GM23338 (cell line): ENCODE measurements around the gene S100A13. TPM values are rescaled to one million over a fixed set of nuclear protein-coding genes. Genes with fewer than 3 reads are reported as not detected.
A peak's percentile ranks its signal among the peaks of the same experiment; 100 is the strongest.

Experiments
- ATAC-seq: fragments of 200-7000 bp; cut with Tn5 transposase; 3 replicates; pipeline ENCODE4 v1.9.1; 2020
- DNase-seq: peaks from one replicate; pipeline ENCODE4 v3.0.0-alpha.2; 2015; ENCODE audit warnings: low spot score
- H2AFZ ChIP-seq: fragments of 200-600 bp; sonication (generic); 2 replicates; pipeline ENCODE4 v1.8.0; 2016; ENCODE audit warnings: antibody characterized with exemption, mild to moderate bottlenecking, moderate library complexity
- H3F3A ChIP-seq: fragments of 200-600 bp; sonication (generic); replicated peaks from 2 replicates; pipeline ENCODE4 v1.8.0; 2017; ENCODE audit warnings: antibody characterized with exemption, mixed run types, low read depth
- H3K27ac ChIP-seq: fragments of 200-600 bp; sonication (generic); 2 replicates; pipeline ENCODE4 v1.6.1; 2016; ENCODE audit warnings: low read depth
- H3K27me3 ChIP-seq: fragments of 200-600 bp; sonication (generic); 2 replicates; pipeline ENCODE4 v1.8.0; 2016; ENCODE audit warnings: mild to moderate bottlenecking, mixed run types, moderate library complexity; ENCODE audit not compliant: insufficient read depth
- H3K36me3 ChIP-seq: fragments of 200-600 bp; sonication (generic); 2 replicates; pipeline ENCODE4 v1.8.0; 2016; ENCODE audit warnings: mild to moderate bottlenecking; ENCODE audit not compliant: insufficient read depth
- H3K4me1 ChIP-seq: fragments of 200-600 bp; sonication (generic); 2 replicates; pipeline ENCODE4 v1.8.0; 2016; ENCODE audit warnings: mild to moderate bottlenecking, moderate library complexity; ENCODE audit not compliant: insufficient read depth
- H3K4me2 ChIP-seq: fragments of 200-600 bp; sonication (generic); 2 replicates; pipeline ENCODE4 v1.7.1; 2017; ENCODE audit warnings: mixed run types
- H3K4me3 ChIP-seq: fragments of 200-600 bp; sonication (generic); 2 replicates; pipeline ENCODE4 v1.6.1; 2016; ENCODE audit warnings: mixed run types
- H3K79me2 ChIP-seq: fragments of 200-600 bp; sonication (generic); replicated peaks from 2 replicates; pipeline ENCODE4 v1.8.0; 2017; ENCODE audit warnings: mild to moderate bottlenecking; ENCODE audit not compliant: insufficient read depth
- H3K9me2 ChIP-seq: fragments of 200-600 bp; sonication (generic); 2 replicates; pipeline ENCODE4 v1.8.0; 2017; ENCODE audit not compliant: insufficient read depth
- H4K20me1 ChIP-seq: fragments of 200-600 bp; sonication (generic); replicated peaks from 2 replicates; pipeline ENCODE4 v1.8.0; 2017; ENCODE audit warnings: mild to moderate bottlenecking; ENCODE audit not compliant: insufficient read depth
- H3K27ac Mint-ChIP-seq: 2 replicates; pipeline ENCODE4 v1.8.0; 2020; ENCODE audit warnings: inconsistent platforms, mild to moderate bottlenecking, moderate library complexity, mixed read lengths
- H3K27me3 Mint-ChIP-seq: 3 replicates; pipeline ENCODE4 v1.8.0; 2022; ENCODE audit warnings: low read depth, mild to moderate bottlenecking, moderate library complexity, mixed read lengths, inconsistent platforms; ENCODE audit not compliant: insufficient read depth, poor library complexity
- H3K36me3 Mint-ChIP-seq: 3 replicates; pipeline ENCODE4 v1.8.0; 2021; ENCODE audit warnings: low read depth, mild to moderate bottlenecking, inconsistent platforms, moderate library complexity, mixed read lengths
- H3K4me1 Mint-ChIP-seq: 3 replicates; pipeline ENCODE4 v1.8.0; 2020; ENCODE audit warnings: mild to moderate bottlenecking, inconsistent platforms, mixed read lengths
- H3K4me3 Mint-ChIP-seq: 3 replicates; pipeline ENCODE4 v1.8.0; 2021; ENCODE audit warnings: moderate library complexity, mild to moderate bottlenecking, inconsistent platforms, mixed read lengths
- H3K9me3 Mint-ChIP-seq: 3 replicates; pipeline ENCODE4 v1.8.0; 2020; ENCODE audit warnings: moderate library complexity, mild to moderate bottlenecking, inconsistent platforms, mixed read lengths
- CREB1 ChIP-seq: fragments of 250-450 bp; sonication (Bioruptor Pico); IDR thresholded peaks from 2 replicates; pipeline ENCODE4 v1.5.0; 2020; ENCODE audit warnings: low read depth, mild to moderate bottlenecking, moderate library complexity
- CTCF ChIP-seq, 2 experiments: fragments of 200-600 bp in 1 of 2; sonication (generic) in 1 of 2; conservative IDR thresholded peaks; 2 replicates each; pipeline versions ENCODE4 v1.5.1 to v1.6.1; 2016 to 2017; ENCODE audit warnings: antibody characterized with exemption in 2 of 2, low read depth in 2 of 2, mild to moderate bottlenecking in 2 of 2, moderate library complexity in 1 of 2
- EZH2phosphoT487 ChIP-seq: fragments of 200-600 bp; sonication (generic); IDR thresholded peaks from one replicate; pipeline ENCODE4 v1.8.1; 2018; ENCODE audit warnings: antibody characterized with exemption; ENCODE audit not compliant: unreplicated experiment
- JUNB ChIP-seq: IDR thresholded peaks from one replicate; pipeline ENCODE4 v1.6.1; 2016; ENCODE audit warnings: antibody characterized with exemption; ENCODE audit not compliant: unreplicated experiment
- NANOG ChIP-seq: IDR thresholded peaks from 2 replicates; pipeline ENCODE4 v1.6.1; 2016; ENCODE audit warnings: antibody characterized with exemption, borderline replicate concordance
- POLR2AphosphoS5 ChIP-seq: IDR thresholded peaks from 2 replicates; pipeline ENCODE4 v1.6.1; 2016; ENCODE audit warnings: antibody characterized with exemption, low read depth
- REST ChIP-seq: IDR thresholded peaks from one replicate; pipeline ENCODE4 v1.6.1; 2018; ENCODE audit warnings: antibody characterized with exemption; ENCODE audit not compliant: unreplicated experiment
- STAT1 ChIP-seq: IDR thresholded peaks from one replicate; pipeline ENCODE4 v1.6.1; 2016; ENCODE audit warnings: antibody characterized with exemption; ENCODE audit not compliant: unreplicated experiment
- ZNF114 ChIP-seq: fragments of 250-450 bp; sonication (Bioruptor Pico); IDR thresholded peaks from 2 replicates; pipeline ENCODE4 v1.5.0; 2020; ENCODE audit warnings: mild to moderate bottlenecking, moderate library complexity
- ZNF331 ChIP-seq: fragments of 250-450 bp; sonication (Bioruptor Pico); IDR thresholded peaks from 2 replicates; pipeline ENCODE4 v1.5.0; 2020; ENCODE audit warnings: low read depth, mild to moderate bottlenecking, moderate library complexity
- ZNF462 ChIP-seq: fragments of 250-450 bp; sonication (Bioruptor Pico); IDR thresholded peaks from 2 replicates; pipeline ENCODE4 v1.5.0; 2020; ENCODE audit warnings: mild to moderate bottlenecking, moderate library complexity
- polyA plus RNA-seq: library from polyadenylated mRNA; unstranded; fragments of >200 nt; fragmentation: Nextera tagmentation; extraction: Ambion mirVana; gene quantifications from 2 replicates; pipeline ENCODE4 v1.2.1, GENCODE V29; 2016
- total RNA-seq: library from RNA; depleted of rRNA; stranded (reverse); fragments of >200 nt; shearing (Covaris generic); gene quantifications from 2 replicates; pipeline ENCODE4 v1.2.3, GENCODE V29; 2014

Gene S100A13
- total and polyA plus RNA-seq, 2 experiments from 2014 or later = 32.7 to 165 TPM

- no peak overlapping the region for H3K27ac Mint-ChIP-seq
- 0 out of 2 replicates have a peak, but pooled peaks cover 5% of the 10 kb centered on the region for H3F3A ChIP-seq
- ATAC-seq (peak; percentile 69), DNase-seq (peak; percentile 76)
- no peaks in the 10 kb centered on the region for H4K20me1 ChIP-seq
- TF ChIP-seq CTCF (conservative IDR thresholded peaks at IDR 0.05; ENCODE audit: low read depth in 2 of 2) = peak; percentile 76 to 96
- no peak for TF ChIP-seq REST
- no peak for TF ChIP-seq EZH2phosphoT487
- TF ChIP-seq NANOG = no peak
- no peak for TF ChIP-seq STAT1
- H3K4me1 ChIP-seq = peaks cover 8% of the 10 kb centered on the region
- no peaks in the 10 kb centered on the region; the same call in 1 of the 3 replicates for H3K36me3 Mint-ChIP-seq
- no peak overlapping the region for H3K27ac ChIP-seq
- H3K4me2 ChIP-seq = no peak overlapping the region
- no peaks in the 10 kb centered on the region for H3K79me2 ChIP-seq
- peaks cover 23% of the 10 kb centered on the region; the same call in 2 of the 3 replicates for H3K9me3 Mint-ChIP-seq
- H3K9me2 ChIP-seq = no peaks in the 10 kb centered on the region
- H3K36me3 ChIP-seq = no peaks in the 10 kb centered on the region
- peaks cover 15% of the 10 kb centered on the region for H3K27me3 Mint-ChIP-seq
- H3K4me3 ChIP-seq = no peak overlapping the region
- H3K4me3 Mint-ChIP-seq = no peak overlapping the region
- H2AFZ ChIP-seq = no peak overlapping the region
- no peaks in the 10 kb centered on the region for H3K27me3 ChIP-seq
- peaks cover 15% of the 10 kb centered on the region for H3K4me1 Mint-ChIP-seq
Measured at GRCh38 chr1:153572569-153573015, 54.7 kb downstream of the S100A13 start.

- peaks cover 6% of the 10 kb centered on the region; the same call in 1 of the 2 replicates for H3F3A ChIP-seq
- H3K9me2 ChIP-seq = no peaks in the 10 kb centered on the region
- H3K27ac ChIP-seq = no peak overlapping the region
- Mint-ChIP-seq H3K36me3 (no peaks in the 10 kb centered on the region; the same call in 1 of the 3 replicates), H3K4me1 (peaks cover 22% of the 10 kb centered on the region), H3K9me3 (peaks cover 23% of the 10 kb centered on the region; the same call in 2 of the 3 replicates), H3K27me3 (peaks cover 12% of the 10 kb centered on the region), H3K4me3 (no peak overlapping the region), H3K27ac (no peak overlapping the region)
- H2AFZ ChIP-seq = no peak overlapping the region
- no peak overlapping the region for H3K4me2 ChIP-seq
- no peak overlapping the region for H3K4me3 ChIP-seq
- DNase-seq = no peak
- no peak for ATAC-seq
- H3K27me3 ChIP-seq = no peaks in the 10 kb centered on the region
- H3K4me1 ChIP-seq = peaks cover 14% of the 10 kb centered on the region
- H3K79me2 ChIP-seq = no peaks in the 10 kb centered on the region
- no peaks in the 10 kb centered on the region for H3K36me3 ChIP-seq
- no peaks in the 10 kb centered on the region for H4K20me1 ChIP-seq
- TF ChIP-seq POLR2AphosphoS5 (no peak), NANOG (no peak), ZNF331 (CRISPR knock-in tag) (no peak), ZNF462 (CRISPR knock-in tag) (no peak), STAT1 (no peak), CREB1 (CRISPR knock-in tag) (no peak), JUNB (no peak), ZNF114 (CRISPR knock-in tag) (no peak)
Measured at GRCh38 chr1:153571706-153572105, 55.6 kb downstream of the S100A13 start.
